Testis (tissue), 3 donors: ENCODE measurements around the gene TAF3. TPM values are rescaled to one million over a fixed set of nuclear protein-coding genes. Genes with fewer than 3 reads are reported as not detected.
A peak's percentile ranks its signal among the peaks of the same experiment; 100 is the strongest.

Experiments used
- DNase-seq: peaks from one replicate; pipeline ENCODE4 v3.0.0-alpha.2; 2019
- H3K27ac ChIP-seq, 2 donors: fragments of 200-600 bp; sonication (generic); one replicate each; pipeline ENCODE4 v1.5.1; 2019
- H3K27me3 ChIP-seq: fragments of 200-600 bp; sonication (generic); one replicate; pipeline ENCODE4 v1.5.1; 2019
- H3K36me3 ChIP-seq: fragments of 200-600 bp; sonication (generic); one replicate; pipeline ENCODE4 v1.5.1; 2017; ENCODE audit warnings: low read depth; ENCODE audit errors: missing control alignments
- H3K4me1 ChIP-seq: fragments of 200-600 bp; sonication (generic); one replicate; pipeline ENCODE4 v1.5.1; 2019
- H3K4me3 ChIP-seq, 2 donors: fragments of 200-600 bp; sonication (generic); one replicate each; pipeline ENCODE4 v1.5.1; 2017 to 2019
- H3K9me3 ChIP-seq: fragments of 200-600 bp; sonication (generic); one replicate; pipeline ENCODE4 v1.5.1; 2017
- POLR2A ChIP-seq: fragments of 450-650 bp; IDR thresholded peaks from one replicate; pipeline ENCODE4 v1.6.1; 2017; ENCODE audit warnings: antibody characterized with exemption, mild to moderate bottlenecking, moderate library complexity
- WGBS, 2 donors: methylation state at CpG; one replicate each; pipeline ENCODE4 v1.1.5; 2018; 5-methylcytosine and 5-hydroxymethylcytosine counted together
- intact Hi-C: fragments of 100-400 bp; cut with DNase I; formaldehyde crosslinking; loops from one replicate; pipeline ENCODE4 v1.15.1; 2023; ENCODE audit warnings: low total_unique reads
- polyA plus RNA-seq: library from polyadenylated mRNA; stranded (reverse); fragments of 350-450 nt; fragmentation: Illumina TruSeq; extraction: RNeasy Lipid Tissue Mini Kit (QIAGEN cat#74804); gene quantifications from one replicate; pipeline ENCODE4 v1.2.3, GENCODE V29; 2014; ENCODE audit warnings: low read depth, low replicate concordance; ENCODE audit not compliant: insufficient read depth
- total RNA-seq, 2 donors: library from RNA; depleted of rRNA; stranded (reverse); fragments of >200 nt; gene quantifications; one replicate each; pipeline ENCODE4 v1.2.3, GENCODE V29; 2016
- TF ChIP-seq, protein P1 (sequence below), 3 experiments: fragments of 450-650 bp in 2 of 3; fragments of 200-600 bp in 1 of 3; sonication (generic) in 1 of 3; IDR thresholded peaks; one replicate each; pipeline ENCODE4 v1.5.1; 2016 to 2019; ENCODE audit warnings: antibody characterized with exemption in 3 of 3, mild to moderate bottlenecking in 2 of 3, moderate library complexity in 1 of 3

Gene TAF3
- total and polyA plus RNA-seq, 3 donors from 2014 or later, result 7.0 to 33.0 (median 32.8) TPM

DNA sequence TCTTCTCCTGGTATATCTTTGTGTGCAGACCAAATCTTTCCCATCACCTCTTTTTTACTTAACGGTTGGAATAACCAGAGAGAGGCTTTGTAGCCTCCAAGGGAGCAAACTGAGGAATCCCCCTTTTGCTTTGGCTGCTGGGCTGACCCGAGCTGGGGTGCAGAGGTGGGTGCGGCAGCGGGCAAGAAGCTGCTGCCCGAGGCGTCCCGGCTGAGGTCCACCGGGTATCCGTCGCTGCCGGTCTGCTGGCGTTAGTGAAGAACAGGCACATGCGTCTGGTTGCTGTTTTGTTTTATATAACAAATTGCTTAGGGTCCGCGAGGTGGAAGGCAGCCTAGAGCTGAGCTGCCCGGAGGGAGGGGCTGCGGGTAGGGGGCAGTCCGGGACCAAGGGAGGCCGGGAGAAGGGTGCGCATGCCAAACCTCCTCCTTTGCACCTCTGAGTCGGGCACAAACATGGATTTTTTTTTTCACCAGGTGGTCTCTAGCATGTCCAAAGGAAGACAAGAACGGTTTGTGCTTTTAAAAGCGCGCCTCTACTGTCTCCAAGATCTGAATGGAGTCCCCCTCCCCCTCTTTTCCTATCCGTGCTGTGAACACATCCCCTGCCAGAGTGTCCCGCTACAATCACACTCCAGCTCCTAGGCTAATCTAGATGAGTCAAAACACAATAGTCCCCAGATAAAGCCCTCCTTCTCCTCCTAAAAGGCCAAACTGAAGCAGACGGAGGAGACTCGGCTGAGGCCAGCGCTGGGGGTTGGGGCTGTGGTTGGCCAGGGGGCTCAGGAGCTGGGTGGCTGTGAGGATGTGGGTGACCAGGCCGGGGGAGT is 229.4 kb downstream of the TAF3 start:
- no peaks in the 10 kb centered on the region for H3K36me3 ChIP-seq
- intact Hi-C loops, result loop anchor here (10.0 kb wide), 1 partner anchor 1183 kb away; no protein-coding TSS in a partner anchor
- H3K4me3 ChIP-seq, result no peak overlapping the region
- WGBS, 2 donors, result 6% methylated on average over 29 to 30 of the region's 30 CpGs
- no peak for TF ChIP-seq POLR2A
- TF ChIP-seq, protein P1, sequence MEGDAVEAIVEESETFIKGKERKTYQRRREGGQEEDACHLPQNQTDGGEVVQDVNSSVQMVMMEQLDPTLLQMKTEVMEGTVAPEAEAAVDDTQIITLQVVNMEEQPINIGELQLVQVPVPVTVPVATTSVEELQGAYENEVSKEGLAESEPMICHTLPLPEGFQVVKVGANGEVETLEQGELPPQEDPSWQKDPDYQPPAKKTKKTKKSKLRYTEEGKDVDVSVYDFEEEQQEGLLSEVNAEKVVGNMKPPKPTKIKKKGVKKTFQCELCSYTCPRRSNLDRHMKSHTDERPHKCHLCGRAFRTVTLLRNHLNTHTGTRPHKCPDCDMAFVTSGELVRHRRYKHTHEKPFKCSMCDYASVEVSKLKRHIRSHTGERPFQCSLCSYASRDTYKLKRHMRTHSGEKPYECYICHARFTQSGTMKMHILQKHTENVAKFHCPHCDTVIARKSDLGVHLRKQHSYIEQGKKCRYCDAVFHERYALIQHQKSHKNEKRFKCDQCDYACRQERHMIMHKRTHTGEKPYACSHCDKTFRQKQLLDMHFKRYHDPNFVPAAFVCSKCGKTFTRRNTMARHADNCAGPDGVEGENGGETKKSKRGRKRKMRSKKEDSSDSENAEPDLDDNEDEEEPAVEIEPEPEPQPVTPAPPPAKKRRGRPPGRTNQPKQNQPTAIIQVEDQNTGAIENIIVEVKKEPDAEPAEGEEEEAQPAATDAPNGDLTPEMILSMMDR (IDR thresholded peaks at IDR 0.05), result no peak
- H3K9me3 ChIP-seq, result no peaks in the 10 kb centered on the region
- no peak overlapping the region for H3K27ac ChIP-seq
- H3K27me3 ChIP-seq, result peaks cover 2% of the 10 kb centered on the region
- no peak for DNase-seq
- H3K4me1 ChIP-seq, result peaks cover 26% of the 10 kb centered on the region

DNA sequence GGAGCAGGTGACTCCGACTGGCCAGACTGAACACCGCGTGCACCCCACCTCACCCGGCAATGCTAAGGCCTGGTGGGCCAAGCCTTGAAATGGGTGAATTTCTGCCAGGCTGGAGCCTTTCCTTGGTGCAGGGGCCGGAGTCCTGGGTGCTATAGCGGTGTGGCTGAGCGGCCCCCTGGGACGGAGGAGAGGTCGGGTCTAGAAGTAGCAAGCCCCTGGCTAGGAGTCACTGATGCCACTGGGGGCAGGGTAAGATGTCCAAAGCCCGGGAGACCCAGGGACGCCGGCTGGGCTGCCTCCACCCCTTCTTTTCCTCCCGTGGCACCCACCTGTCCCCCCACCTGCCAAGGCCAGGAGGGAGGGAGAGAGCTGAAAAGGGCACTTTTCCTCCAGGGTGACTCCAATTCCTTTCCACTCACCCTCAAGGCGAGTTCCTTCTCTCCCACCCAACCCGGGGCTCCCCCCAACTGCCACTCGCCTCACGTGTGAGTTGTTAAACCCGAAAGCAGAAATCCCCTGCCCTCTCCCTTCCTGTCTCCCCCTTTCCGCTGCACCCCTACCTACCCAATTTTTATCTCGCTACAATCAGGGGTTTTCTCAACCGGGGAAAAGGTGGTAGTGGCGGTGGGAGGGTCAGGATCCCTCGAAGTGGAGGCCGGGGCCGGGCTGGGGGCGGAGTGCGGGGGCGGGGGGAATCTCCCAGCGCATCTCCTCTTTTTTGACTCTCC is 230.1 kb downstream of the TAF3 start:
- intact Hi-C loops, result loop anchor here (10.0 kb wide), 1 partner anchor 1184 kb away; no protein-coding TSS in a partner anchor
- H3K4me1 ChIP-seq, result peaks cover 26% of the 10 kb centered on the region
- 5 to 9% methylated on average over 25 to 29 of the region's 29 CpGs for WGBS, 2 donors

DNA sequence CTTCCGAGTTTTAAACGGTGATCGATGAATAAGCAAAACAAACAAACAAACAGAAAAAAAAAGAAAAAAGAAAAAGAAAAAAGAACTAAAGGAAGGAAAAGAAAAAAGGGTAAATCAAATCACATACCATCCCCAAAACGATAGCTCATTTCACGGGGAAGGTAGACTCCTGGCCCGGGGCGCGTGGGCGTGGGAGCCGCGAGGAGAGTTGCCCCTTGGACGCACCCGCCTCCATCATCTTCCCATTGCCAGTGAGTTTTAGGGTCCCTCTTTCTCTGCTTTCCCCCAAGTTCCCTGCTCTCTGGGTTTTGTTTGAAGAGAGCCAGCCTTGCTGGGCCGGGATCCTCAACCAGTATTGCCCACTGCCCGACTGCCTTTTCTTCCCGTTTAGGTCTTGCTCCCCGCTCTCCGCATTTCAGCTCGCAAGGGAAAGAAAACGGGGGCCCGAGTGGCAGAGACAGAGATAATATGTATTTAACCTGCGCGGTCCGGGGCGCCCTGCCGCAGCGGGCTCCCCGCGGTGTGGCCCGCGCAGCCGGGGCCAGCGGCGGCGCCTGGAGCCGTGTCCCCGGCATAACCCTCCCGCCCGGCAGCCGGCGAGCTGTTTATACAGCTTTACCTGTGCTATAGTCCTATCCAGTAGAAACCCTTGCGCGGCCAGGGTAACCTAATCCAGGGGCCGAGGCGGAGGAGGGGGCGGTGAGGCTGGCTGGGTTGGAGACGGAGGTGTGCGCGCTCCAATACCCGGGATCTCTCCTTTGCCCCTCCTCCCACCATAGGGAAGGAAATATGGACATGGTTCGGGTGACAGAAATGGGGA is 230.9 kb downstream of the TAF3 start:
- intact Hi-C loops, result loop anchor here (10.0 kb wide), 1 partner anchor 1184 kb away; no protein-coding TSS in a partner anchor
- WGBS, 2 donors, result 3 to 7% methylated on average over 47 to 51 of the region's 51 CpGs
- no peak for TF ChIP-seq POLR2A
- TF ChIP-seq, protein P1 (IDR thresholded peaks at IDR 0.05), result no peak
- H3K4me3 ChIP-seq, result peak overlapping the region in 1 of 2 donors; percentile 17
- no peaks in the 10 kb centered on the region for H3K9me3 ChIP-seq
- no peaks in the 10 kb centered on the region for H3K36me3 ChIP-seq
- H3K27ac ChIP-seq, result no peak overlapping the region
- no peak for DNase-seq
- H3K4me1 ChIP-seq, result peaks cover 31% of the 10 kb centered on the region
- peaks cover 2% of the 10 kb centered on the region for H3K27me3 ChIP-seq

More for the DNA sequence above, 230.1 kb downstream of the TAF3 start:
- Histone ChIP-seq H3K27ac (no peak overlapping the region), H3K36me3 (no peaks in the 10 kb centered on the region), H3K27me3 (peaks cover 2% of the 10 kb centered on the region), H3K4me3 (no peak overlapping the region), H3K9me3 (no peaks in the 10 kb centered on the region)
- no peak for TF ChIP-seq POLR2A
- TF ChIP-seq, protein P1 (IDR thresholded peaks at IDR 0.05), result no peak
- DNase-seq, result no peak

DNA sequence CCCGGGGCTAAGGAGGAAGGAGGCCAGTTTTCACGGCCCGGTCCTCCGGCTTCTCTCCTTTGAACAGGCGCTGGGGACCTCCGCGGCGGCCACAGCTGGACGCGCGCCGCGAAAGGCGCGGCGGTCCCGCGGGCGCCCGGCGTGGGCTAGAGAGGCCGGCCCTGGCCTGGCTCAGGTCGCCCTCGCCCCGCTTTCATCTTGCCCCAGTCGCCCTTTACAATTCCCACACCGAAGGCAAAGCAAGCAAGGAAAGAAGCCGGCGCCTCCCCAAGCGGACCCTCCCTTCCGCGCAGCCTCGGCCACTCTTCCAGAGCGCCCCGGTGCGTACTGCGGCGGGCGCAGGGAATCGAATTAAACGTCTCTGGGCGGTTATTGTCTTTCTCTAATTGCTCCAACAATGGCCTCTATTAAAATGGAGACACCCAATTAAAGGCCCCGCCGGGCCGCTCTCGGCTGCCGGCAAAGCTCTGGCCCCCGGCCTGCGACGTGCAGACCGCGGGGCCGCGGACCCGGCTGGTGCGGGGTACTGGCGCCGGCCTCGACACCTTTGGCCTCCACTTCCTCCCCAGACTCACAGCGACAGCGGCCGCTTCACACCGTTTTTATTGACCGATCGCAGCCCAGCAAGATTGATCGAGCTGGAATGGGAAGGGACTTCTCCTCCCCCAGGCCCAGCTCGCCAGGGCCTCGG is 231.7 kb downstream of the TAF3 start:
- peaks cover 2% of the 10 kb centered on the region for H3K27me3 ChIP-seq
- no peaks in the 10 kb centered on the region for H3K36me3 ChIP-seq
- no peak for TF ChIP-seq POLR2A
- TF ChIP-seq, protein P1 (IDR thresholded peaks at IDR 0.05), result no peak
- no peak for DNase-seq
- H3K9me3 ChIP-seq, result no peaks in the 10 kb centered on the region
- peak overlapping the region; percentile 17 to 24 for H3K4me3 ChIP-seq
- WGBS, 2 donors, result 2% methylated on average over 44 to 66 of the region's 68 CpGs
- intact Hi-C loops, result loop anchor here (10.0 kb wide), 1 partner anchor 1185 kb away; no protein-coding TSS in a partner anchor
- H3K4me1 ChIP-seq, result peaks cover 33% of the 10 kb centered on the region
- no peak overlapping the region for H3K27ac ChIP-seq
